ENCODE results near the gene RTN4RL1.
"Not testable (repeated sequence)": the region's sequence is repeated elsewhere in the genome, so short reads cannot be mapped to it uniquely, and the experiment has no call there.

The RTN4RL1 gene

GRCh38 chr17:2003525-2003924 lies 21.6 kb downstream of the RTN4RL1 start:
- DNase-seq (ENCODE audit: low read depth in 2 of 2), result no peak

GRCh38 chr17:2002767-2003329 lies 22.3 kb downstream of the RTN4RL1 start:
- DNase-seq (ENCODE audit: low read depth in 2 of 2), result no peak

GRCh38 chr17:1999557-2000251 lies 25.4 kb downstream of the RTN4RL1 start:
- DNase-seq (ENCODE audit: low read depth in 2 of 2), result no peak

DNA sequence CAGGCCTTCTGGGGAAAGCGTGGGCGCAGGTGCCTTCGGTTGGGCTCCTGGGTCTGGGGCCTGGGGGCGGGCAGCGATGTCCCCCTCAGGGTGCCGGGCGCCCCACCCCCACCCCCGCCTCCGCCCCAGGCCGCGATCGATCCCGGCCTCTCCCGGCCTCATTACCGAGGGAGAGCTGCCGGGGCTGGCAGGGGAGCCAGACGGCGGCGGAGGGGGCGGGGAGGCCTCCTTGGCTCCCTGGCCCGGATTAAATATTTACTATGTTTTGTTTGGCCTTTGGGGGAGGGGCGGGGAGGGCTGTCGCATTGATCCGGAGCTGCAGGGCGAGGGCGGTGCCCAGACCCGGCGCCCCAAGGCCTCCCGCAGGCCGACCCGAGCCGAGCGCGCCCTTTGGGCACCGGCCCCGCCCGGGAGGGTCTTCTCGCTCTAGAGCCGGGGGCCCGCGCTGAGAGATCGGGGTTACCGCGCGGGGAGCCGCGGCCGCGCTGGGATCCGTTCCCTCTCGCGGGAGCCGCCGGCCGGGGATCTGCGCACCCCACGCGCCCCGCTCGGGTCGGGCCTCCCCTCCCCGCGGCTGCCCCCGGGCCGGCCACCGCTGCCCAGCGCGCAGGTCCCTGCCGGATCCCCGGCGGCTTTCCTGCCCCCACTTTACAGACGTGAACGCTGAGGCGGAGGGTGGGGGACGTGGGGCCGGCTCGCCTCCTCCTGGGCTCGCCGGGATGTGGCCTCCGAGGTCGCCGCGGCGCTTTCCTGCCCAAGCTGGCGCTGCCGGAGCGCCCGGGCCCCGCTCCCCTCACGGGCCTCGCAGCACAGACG lies 27.0 kb downstream of the RTN4RL1 start:
- no peak for DNase-seq (ENCODE audit: low read depth in 2 of 2)

GRCh38 chr17:1997289-1997926 lies 27.7 kb downstream of the RTN4RL1 start:
- DNase-seq (ENCODE audit: low read depth in 2 of 2), result no peak

DNA sequence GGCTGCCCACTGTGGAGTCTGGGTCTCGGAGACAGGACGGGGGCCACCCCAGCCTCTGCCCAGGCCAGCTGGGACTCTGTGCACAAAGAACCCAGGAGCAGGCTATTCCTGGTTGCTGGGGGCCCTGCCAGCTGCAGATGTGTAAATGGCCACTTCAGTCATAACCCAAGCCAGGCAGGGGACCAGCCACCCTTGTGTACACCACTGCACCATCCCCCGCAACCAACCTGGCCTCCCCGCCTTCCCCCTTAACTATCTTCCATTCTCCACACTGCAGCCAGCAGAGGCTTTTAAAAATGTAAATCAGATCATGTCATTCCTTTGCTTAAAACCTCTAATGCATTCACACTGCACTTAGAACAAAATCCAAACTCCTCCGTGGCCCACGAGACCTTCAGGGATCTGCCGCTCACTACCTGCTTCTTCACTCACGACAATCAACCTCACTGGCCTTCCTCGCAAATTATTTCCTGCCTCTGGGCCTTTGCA lies 28.3 kb downstream of the RTN4RL1 start:
- DNase-seq (ENCODE audit: low read depth in 2 of 2), result no peak

- no peak for DNase-seq (ENCODE audit: low read depth in 2 of 2)
Measured at GRCh38 chr17:1995907-1996799, 29.0 kb downstream of the RTN4RL1 start.

DNA sequence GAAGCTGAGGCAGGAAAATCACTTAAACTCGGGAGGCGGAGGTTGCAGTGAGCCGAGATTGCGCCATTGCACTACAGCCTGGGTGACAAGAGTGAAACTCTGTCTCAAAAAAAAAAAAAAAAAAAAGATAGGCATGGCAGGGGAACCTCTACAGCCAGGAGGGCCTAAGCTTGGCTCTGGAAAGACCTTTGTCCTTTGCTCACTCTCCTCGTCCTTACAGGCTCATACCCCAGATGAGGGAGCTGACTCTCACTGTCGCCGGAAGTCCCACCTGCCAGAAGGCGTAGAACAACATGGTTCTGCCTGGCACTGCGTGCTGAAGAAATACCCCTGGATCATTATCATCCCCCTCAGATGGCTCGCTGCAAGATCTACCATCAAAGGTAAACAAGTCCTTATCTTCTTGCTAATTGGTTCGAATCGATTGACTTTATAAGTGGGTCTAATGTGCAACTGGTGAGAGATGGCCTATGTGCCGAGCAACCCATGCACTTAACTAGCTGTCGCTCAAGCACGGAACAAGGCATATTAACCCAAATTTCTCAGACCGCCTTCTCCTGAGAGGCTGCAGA lies 29.7 kb downstream of the RTN4RL1 start:
- DNase-seq (ENCODE audit: low read depth in 2 of 2), result no peak

GRCh38 chr17:1994707-1995106 lies 30.4 kb downstream of the RTN4RL1 start:
- DNase-seq (ENCODE audit: low read depth in 2 of 2), result no peak

GRCh38 chr17:1992541-1992940 lies 32.6 kb downstream of the RTN4RL1 start:
- no peak for DNase-seq (ENCODE audit: low read depth in 2 of 2)

DNA sequence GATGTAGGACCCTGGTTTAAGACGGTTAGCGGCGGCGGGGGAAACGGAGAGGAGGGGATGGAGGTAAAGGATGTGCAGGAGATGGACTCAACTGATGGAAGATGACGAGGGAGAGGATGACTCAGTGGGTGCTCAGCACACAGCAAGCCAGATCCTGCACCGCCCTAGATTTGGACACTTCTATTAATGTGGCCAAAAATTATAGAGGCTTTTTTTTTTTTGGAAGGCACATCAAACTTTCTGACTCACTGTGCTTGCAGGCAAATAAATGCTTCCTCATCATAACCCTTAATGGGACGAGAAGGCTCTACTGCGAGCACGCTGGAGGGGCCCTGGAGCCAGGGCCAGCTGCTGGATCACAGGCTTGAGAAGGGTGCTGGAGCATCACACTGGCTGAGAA lies 36.0 kb downstream of the RTN4RL1 start:
- DNase-seq (ENCODE audit: low read depth in 2 of 2), result no peak

DNA sequence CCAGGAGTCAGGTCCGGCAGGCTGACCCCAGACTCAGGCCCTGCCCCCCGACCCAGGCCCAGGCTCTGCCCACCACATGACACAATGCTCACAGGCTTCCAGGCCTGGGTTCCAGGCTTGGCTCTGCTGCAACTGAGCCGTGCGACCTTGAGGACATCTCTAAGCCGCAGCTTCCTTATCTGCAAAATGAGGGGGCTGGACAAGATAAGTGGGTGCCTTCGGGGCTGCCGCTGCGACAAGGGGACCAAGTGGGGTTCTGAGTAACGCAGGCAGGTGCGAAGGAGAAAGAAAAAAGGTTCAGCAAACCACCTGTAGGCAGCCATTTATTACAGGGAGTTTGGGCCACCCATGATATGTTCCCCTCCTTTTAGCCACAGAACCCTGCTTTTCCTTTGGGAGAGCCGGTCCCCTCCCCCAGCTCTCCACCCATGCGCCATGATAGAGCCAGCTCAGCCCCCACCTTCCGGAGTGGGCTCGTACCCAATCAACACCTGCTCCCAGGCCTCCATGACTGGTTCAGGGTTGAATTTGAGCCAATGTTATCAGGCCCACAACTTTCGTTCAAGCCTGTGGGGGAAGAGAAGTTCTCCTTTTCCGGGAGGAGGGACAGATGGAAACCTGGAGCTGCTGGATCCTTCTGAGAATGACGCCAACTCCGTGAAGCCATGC lies 38.2 kb downstream of the RTN4RL1 start:
- DNase-seq (ENCODE audit: low read depth in 2 of 2), result no peak

DNA sequence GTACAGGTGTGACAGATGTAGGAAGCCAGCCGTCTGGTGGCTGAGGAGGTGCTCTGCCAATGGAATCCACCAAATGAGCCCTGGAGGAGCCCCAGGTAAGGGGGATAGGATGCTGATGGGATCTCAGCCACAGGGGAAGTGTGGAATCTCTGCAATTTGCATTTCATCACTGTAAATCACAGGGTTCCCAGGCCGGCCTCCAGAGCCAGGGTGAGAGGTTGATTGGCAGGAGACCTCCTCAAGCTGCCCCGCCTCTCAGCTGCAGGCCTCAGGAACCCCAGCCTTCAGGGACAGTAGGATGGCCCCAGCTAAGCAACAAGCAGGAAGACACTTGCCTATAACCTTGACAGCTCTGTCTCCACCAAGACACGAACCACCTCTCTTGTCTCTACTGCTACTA lies 39.4 kb downstream of the RTN4RL1 start:
- no peak for DNase-seq (ENCODE audit: low read depth in 2 of 2)

GRCh38 chr17:1985093-1985492 lies 40.0 kb downstream of the RTN4RL1 start:
- DNase-seq (ENCODE audit: low read depth in 2 of 2), result no peak

DNA sequence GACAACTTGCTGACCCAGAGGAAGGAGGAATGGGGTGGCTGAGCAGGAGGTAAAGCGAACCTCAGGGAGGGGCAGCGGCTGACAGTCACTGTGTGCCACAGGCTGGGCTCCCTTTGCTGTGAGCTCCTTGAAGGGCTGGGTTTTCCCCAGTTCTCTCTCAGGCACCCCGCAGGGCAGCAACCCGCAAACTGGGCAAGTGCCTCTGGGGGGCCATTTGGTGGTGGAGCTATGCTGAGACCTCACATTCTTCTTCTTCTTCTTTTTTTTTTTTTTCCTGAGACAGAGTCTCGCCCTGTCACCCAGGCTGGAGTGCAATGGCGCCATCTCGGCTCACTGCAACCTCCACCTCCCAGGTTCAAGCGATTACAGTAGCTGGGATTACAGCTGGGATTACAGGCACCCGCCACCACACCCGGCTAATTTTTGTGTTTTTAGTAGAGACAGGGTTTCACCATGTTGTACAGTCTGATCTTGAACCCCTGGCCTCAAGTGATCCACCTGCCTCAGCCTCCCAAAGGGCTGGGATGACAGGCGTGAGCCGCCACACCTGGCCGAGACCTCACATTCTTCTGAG lies 42.3 kb downstream of the RTN4RL1 start:
- DNase-seq (ENCODE audit: low read depth in 2 of 2), result not testable (repeated sequence)

DNA sequence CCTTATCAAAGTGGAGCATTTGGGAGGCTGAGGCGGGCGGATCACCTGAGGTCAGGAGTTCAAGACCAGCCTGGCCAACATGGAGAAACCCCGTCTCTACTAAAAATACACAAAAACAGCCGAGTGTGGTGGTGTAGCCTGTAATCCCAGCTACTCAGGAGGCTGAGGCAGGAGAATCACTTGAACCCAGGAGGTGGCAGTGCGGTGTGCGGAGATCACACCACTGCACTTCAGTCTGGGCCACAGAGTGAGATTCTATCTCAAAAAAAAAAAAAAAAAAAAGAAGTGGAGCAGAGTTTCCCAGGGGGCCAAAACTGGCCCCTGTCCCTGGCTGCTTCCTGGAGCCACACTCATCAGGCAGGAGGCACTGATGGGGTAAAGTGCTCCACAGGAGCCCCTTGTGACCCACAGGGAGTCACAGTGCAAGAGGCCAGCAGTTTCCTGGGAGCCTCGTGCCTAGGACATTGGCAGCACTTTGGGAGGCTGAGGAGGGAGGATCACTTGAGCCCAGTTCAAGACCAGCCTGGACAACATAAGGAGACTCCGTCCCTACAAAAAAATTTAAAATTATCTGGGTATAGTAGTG lies 44.4 kb downstream of the RTN4RL1 start:
- no peak for DNase-seq (ENCODE audit: low read depth in 2 of 2)

DNA sequence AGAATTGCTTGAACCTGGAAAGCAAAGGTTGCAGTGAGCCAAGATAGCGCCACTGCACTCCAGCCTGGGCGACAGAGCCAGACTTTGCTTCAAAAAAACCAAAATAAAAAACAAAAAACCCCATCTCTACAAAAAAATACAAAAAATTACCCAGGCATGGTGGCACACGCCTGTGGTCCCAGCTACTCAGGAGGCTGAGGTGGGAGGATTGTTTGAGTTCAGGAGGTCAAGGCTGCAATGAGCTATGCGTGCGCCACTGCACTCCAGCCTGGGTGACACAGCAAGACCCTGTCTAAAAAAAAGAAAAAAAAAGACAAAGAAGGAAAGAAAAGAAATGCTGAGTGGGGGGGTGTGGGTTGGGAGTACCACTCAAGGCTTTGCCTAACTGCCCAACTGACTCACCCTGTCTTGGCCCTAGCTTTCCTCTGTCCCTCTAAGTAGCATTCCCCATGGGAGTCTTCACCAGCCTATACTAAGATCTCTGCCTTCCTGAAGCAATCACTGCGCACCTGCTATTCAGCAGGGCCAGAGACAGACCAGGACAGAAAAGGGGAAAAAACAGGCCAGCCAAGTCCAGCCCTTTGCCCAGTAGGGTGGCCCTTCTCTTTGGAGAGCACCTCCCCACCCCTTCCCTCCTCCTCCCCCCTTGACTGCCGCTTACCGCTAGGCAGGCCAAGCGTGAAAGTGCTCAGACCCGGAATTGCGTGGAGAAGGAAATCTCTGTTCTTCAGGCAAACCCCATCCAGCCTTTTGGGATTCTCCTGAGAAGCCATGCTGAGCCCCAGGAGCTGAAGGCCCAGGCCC lies 45.8 kb downstream of the RTN4RL1 start:
- no peak for DNase-seq (ENCODE audit: low read depth in 2 of 2)

DNA sequence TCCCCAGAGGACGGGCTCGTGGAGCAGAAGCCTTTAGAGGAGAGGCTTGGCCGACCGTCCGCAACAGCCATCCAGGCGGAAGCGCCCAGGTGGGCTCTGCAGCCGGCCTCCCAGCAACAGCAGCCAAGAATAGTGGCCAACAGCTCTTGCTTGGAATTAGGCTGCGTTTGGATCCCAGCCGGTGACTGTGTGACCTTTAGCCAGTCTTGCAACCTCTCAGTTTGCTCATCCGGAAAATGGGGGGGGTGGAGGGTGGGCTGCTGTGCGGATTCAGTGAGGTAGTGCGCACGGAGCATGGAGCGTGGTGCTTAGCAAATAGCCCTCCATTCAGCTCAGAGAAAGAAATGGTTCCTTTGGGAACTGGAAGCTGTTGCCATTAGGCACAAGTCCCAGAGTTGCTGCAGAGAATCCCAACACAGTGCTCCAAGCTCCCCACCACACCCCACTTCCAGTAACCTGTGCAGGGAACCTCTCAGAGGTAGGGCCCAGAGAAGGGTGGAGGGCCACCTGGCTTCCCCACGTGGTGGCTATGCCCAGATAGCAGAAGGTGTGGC lies 46.7 kb downstream of the RTN4RL1 start:
- DNase-seq (ENCODE audit: low read depth in 2 of 2), result no peak
